KOPT-K1 (cell line): ENCODE measurements around the gene S100A12.

Experiments
- H3K27ac ChIP-seq: fragments of 200-600 bp; sonication (generic); 2 replicates; pipeline ENCODE4 v1.5.1; 2016; ENCODE audit warnings: antibody characterized with exemption, mild to moderate bottlenecking, low read depth, low read length; ENCODE audit not compliant: poor library complexity, severe bottlenecking
- H3K36me3 ChIP-seq: fragments of 200-600 bp; sonication (generic); 2 replicates; pipeline ENCODE4 v1.5.1; 2017; ENCODE audit warnings: antibody characterized with exemption, mild to moderate bottlenecking, low read length, moderate library complexity; ENCODE audit not compliant: insufficient read depth
- H3K9me3 ChIP-seq: fragments of 200-600 bp; sonication (generic); 2 replicates; pipeline ENCODE4 v1.5.1; 2017; ENCODE audit warnings: antibody characterized with exemption, low read length, mild to moderate bottlenecking; ENCODE audit not compliant: insufficient read depth, poor library complexity, severe bottlenecking

Gene S100A12

DNA sequence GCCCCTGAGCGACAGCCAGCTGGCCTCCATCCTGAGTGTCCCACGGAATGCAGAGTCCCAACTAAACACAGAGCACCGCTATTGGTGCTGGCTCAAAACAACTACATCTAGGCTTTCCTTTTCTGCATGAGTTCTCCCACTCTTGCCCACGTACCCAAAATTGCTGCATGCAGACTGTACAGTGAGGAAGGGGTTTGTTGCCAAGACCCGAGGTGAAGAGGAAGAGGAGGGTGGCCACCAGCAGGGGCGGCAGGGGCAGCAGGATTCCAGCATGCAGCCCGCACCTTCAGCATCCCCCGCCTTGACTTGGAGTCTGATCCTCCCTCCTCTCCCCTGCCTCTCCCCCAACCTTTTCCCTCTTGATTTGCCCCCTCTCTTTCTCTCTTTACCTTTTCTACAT is 9.7 kb downstream of the S100A12 start:
- H3K36me3 ChIP-seq = no peaks in the 10 kb centered on the region
- H3K9me3 ChIP-seq = no peaks in the 10 kb centered on the region
- no peak overlapping the region for H3K27ac ChIP-seq

DNA sequence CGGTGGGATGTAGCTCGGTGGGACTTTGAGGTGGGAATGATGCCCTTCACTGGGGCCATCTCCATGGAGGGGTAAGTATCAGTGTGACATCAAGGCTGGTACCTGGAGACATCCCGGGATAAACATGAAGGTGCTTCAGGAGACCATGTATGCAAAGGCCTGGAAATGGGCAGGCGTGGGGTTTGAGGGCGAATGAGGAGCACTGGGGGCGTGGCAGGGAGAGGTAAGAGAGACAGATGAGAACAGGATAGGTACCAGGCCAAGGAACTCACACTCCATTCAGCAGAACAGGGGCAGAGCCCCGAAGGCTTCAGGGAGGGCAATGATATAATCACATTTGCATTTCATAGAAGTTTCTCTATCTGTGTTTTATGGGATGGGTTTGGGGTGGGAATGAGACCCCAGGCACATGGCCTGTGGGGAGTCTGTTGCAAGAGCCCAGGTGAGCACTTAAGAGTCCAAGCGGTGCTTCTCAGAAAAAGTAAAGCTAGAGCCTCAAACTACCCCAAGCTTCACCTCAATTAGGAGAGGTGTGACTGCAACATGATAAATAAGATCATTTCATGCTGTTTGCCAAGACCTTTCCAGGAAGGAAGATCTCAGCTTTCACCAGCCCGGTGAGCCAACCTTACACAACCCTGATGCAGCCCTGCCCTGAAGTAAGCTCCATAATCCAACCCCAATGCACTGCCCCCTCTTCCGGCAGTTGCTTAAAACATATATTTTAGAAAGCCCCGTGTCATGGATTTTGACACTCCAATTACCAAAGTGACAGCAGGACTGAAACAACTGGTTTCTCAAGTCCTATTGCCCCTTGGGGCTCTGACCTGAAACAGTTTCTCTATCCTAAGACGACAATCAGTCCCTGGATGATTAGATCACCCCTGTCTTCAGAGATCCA is 10.4 kb downstream of the S100A12 start:
- H3K27ac ChIP-seq = no peak overlapping the region
- no peaks in the 10 kb centered on the region for H3K9me3 ChIP-seq
- H3K36me3 ChIP-seq = no peaks in the 10 kb centered on the region

GRCh38 chr1:153364156-153364555 is 11.3 kb downstream of the S100A12 start:
- Histone ChIP-seq H3K9me3 (no peaks in the 10 kb centered on the region), H3K36me3 (no peaks in the 10 kb centered on the region), H3K27ac (no peak overlapping the region)

DNA sequence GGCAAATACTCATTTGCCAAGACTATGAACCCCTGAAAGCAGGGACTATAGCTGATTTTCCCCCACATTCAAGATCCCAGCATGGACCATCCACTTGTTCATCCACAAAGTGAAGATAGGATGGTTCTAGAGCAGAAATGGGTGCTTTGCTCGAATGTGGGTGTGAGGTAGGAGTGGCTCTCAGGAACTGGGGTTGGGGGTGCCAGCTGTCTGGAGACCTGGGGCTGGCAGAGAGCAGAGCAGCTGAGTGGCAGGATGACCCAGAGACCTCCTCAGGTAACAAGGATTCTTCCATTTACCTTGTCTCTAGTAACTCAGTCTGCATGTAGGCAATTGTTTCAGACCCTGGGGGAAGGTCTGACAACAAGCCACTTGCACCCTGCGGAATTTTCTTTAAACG is 11.8 kb downstream of the S100A12 start:
- Histone ChIP-seq H3K27ac (no peak overlapping the region), H3K9me3 (no peaks in the 10 kb centered on the region), H3K36me3 (no peaks in the 10 kb centered on the region)

- H3K36me3 ChIP-seq = no peaks in the 10 kb centered on the region
- no peaks in the 10 kb centered on the region for H3K9me3 ChIP-seq
- no peak overlapping the region for H3K27ac ChIP-seq
Observed at GRCh38 chr1:153362187-153362775, 13.1 kb downstream of the S100A12 start.

GRCh38 chr1:153361480-153362109 is 13.8 kb downstream of the S100A12 start:
- Histone ChIP-seq H3K27ac (no peak overlapping the region), H3K9me3 (no peaks in the 10 kb centered on the region)

GRCh38 chr1:153360592-153361479 is 14.6 kb downstream of the S100A12 start:
- Histone ChIP-seq H3K36me3 (no peaks in the 10 kb centered on the region), H3K9me3 (no peaks in the 10 kb centered on the region), H3K27ac (no peak overlapping the region)

More at GRCh38 chr1:153361480-153362109, 13.8 kb downstream of the S100A12 start:
- H3K36me3 ChIP-seq = no peaks in the 10 kb centered on the region

GRCh38 chr1:153360190-153360589 is 15.2 kb downstream of the S100A12 start:
- H3K27ac ChIP-seq = no peak overlapping the region
- H3K36me3 ChIP-seq = no peaks in the 10 kb centered on the region
- no peaks in the 10 kb centered on the region for H3K9me3 ChIP-seq

- Histone ChIP-seq H3K27ac (no peak overlapping the region), H3K9me3 (no peaks in the 10 kb centered on the region), H3K36me3 (no peaks in the 10 kb centered on the region)
Observed at GRCh38 chr1:153359241-153359640, 16.2 kb downstream of the S100A12 start.

DNA sequence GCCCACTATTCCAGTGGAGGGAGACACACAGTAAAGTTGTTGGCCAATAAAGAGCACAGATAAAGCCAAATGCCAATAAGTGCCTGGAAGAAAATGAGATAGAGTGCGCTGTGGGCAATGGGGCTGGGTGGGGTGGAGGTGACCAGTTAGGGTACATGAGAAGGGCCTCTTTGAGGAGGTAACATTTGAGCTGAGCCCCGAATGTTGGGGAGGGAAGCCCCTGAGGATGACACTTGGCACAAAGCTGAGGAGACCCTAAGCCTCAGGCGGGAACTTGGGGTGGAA is 16.8 kb downstream of the S100A12 start:
- no peak overlapping the region for H3K27ac ChIP-seq
- no peaks in the 10 kb centered on the region for H3K36me3 ChIP-seq
- H3K9me3 ChIP-seq = no peaks in the 10 kb centered on the region

GRCh38 chr1:153357853-153358690 is 17.3 kb downstream of the S100A12 start, which contains the start of gene S100A9:
Gene S100A9 (plus strand): TSS chr1:153357854. CDS start chr1:153358284, 430 bp downstream.
- no peaks in the 10 kb centered on the region for H3K36me3 ChIP-seq
- no peaks in the 10 kb centered on the region for H3K9me3 ChIP-seq
- H3K27ac ChIP-seq = no peak within 1 kb of the TSS

DNA sequence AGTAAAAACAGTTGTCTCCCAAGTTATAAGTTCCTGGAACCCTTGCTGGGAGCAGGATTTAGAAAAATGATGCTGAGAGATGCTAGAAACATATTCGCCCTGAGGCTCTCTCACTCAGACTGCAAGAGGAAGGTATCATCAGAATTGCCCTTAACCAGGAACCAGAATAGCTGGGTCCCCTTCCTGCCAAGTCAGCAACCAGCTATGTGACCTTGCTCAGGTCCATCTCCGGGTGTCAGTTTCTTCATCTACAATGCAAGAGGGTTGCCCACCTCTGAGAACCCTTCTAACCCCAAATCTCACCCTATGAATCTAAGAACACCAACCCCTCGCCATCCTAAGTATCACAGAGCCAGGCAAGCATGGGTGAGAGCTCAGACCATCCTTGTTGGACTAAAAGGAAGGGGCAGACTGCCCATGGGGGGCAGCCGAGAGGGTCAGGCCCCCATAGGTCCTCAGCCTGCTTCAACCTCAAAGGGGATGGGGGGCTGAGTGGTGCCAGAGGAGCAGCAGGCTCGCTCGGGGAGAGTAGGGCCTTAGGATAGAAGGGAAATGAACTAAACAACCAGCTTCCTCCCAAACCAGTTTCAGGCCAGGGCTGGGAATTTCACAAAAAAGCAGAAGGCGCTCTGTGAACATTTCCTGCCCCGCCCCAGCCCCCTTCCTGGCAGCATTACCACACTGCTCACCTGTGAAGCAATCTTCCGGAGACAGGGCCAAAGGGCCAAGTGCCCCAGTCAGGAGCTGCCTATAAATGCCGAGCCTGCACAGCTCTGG is 18.2 kb downstream of the S100A12 start:
- H3K27ac ChIP-seq = no peak overlapping the region
- no peaks in the 10 kb centered on the region for H3K36me3 ChIP-seq
- H3K9me3 ChIP-seq = no peaks in the 10 kb centered on the region

GRCh38 chr1:153356392-153357075 is 18.9 kb downstream of the S100A12 start:
- Histone ChIP-seq H3K36me3 (no peaks in the 10 kb centered on the region), H3K27ac (no peak overlapping the region), H3K9me3 (no peaks in the 10 kb centered on the region)
